ENCODE measurements around the gene TNP2.

Gene TNP2

DNA sequence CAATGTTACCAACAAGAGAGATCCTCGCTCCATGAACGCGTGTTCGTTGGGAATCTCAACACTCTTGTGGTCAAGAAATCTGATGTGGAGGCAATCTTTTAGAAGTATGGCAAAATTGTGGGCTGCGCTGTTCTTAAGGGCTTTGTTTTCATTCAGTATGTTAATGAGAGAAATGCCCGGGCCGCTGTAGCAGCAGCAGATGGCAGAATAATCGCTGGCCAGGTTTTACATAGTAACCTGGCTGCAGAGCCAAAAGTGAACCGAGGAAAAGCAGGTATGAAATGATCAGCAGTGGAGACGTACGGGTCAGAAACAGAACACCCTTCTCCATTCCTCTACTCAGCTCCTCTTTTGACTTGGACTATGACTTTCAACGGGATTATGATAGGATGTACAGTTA, 26.5 kb downstream of the TNP2 start:
- TF ChIP-seq, protein P1, sequence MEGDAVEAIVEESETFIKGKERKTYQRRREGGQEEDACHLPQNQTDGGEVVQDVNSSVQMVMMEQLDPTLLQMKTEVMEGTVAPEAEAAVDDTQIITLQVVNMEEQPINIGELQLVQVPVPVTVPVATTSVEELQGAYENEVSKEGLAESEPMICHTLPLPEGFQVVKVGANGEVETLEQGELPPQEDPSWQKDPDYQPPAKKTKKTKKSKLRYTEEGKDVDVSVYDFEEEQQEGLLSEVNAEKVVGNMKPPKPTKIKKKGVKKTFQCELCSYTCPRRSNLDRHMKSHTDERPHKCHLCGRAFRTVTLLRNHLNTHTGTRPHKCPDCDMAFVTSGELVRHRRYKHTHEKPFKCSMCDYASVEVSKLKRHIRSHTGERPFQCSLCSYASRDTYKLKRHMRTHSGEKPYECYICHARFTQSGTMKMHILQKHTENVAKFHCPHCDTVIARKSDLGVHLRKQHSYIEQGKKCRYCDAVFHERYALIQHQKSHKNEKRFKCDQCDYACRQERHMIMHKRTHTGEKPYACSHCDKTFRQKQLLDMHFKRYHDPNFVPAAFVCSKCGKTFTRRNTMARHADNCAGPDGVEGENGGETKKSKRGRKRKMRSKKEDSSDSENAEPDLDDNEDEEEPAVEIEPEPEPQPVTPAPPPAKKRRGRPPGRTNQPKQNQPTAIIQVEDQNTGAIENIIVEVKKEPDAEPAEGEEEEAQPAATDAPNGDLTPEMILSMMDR (conservative IDR thresholded peaks at IDR 0.05; ENCODE audit: low read depth, low read length), result no peak
- DNase-seq (ENCODE audit: low read depth), result no peak
- no peak overlapping the region for H3K4me3 ChIP-seq (ENCODE audit: low read depth, low read length)

DNA sequence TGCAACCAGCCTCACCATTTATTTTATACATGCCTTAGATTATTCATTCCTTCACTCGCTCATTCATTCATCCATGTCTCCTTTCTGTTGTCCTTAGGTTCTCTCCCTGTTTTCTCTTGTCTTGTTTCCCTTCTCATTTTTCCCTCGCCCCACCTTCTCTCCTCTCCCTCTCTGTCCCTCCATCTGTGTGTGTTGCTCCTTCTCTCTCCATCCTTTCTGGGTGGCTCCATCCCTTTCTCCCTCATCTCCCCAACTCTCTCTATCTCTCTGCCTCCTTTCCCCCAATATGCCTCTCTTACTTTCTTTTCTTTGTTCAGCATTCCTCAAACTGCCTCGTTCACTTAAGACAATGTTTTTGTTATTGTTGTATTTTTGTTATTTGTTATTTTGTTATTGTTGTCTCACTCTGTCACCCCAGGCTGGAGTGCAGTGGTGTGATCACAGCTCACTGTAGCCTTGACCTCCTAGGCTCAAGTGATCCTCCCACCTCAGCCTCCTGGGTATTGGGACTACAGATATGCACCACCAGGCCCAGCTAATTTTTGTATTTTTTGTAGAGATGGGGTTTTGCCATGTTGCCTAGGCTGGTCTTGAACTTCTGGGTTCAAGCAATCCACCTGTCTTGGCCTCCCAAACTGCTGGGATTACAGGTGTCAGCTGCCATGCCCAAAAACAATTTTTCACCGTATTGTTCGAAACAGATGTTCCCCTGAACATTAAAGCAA, 27.5 kb downstream of the TNP2 start:
- TF ChIP-seq, protein P1 (conservative IDR thresholded peaks at IDR 0.05; ENCODE audit: low read depth, low read length), result no peak
- DNase-seq (ENCODE audit: low read depth), result no peak
- no peak overlapping the region for H3K4me3 ChIP-seq (ENCODE audit: low read depth, low read length)

DNA sequence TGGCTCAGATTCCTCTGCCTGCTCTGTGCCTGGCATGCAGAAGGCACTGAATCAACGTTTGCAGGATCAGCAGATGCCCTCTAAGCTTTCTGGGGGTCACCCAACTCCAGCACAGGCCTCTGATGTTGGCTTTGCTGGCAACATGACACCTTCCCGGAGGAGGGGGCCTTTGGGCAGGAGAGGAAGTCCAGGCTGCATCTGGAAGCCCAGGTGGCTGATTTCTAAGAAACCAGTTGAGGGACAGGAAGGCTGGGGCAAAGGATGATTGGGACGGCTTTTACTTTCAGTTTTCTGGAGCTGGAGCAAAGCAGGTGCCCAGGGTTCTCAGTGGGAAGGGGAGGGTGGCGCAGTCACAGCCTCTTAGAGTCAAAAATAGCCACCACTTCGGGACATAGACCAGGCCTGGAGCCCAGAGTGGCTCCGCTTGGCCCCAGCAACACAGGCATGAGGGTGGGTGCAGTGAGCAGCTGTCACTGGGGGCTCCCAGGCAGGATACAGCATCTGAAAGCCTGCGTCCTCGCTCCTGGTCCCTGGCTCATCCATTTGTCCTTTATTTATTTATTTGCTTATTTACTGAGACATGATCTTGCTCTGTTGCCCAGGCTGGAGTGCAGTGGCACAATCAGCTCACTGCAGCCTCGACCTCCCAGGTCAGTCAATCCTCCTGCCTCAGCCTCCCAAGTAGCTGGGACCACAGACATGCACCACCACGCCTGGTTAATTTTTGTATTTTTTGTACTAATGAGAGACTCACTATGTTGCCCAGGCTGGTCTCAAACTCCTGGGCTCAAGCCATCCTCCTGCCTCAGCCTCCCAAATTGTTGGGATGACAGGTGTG, 28.3 kb downstream of the TNP2 start:
- TF ChIP-seq, protein P1 (conservative IDR thresholded peaks at IDR 0.05; ENCODE audit: low read depth, low read length), result no peak
- no peak for DNase-seq (ENCODE audit: low read depth)
- no peak overlapping the region for H3K4me3 ChIP-seq (ENCODE audit: low read depth, low read length)

DNA sequence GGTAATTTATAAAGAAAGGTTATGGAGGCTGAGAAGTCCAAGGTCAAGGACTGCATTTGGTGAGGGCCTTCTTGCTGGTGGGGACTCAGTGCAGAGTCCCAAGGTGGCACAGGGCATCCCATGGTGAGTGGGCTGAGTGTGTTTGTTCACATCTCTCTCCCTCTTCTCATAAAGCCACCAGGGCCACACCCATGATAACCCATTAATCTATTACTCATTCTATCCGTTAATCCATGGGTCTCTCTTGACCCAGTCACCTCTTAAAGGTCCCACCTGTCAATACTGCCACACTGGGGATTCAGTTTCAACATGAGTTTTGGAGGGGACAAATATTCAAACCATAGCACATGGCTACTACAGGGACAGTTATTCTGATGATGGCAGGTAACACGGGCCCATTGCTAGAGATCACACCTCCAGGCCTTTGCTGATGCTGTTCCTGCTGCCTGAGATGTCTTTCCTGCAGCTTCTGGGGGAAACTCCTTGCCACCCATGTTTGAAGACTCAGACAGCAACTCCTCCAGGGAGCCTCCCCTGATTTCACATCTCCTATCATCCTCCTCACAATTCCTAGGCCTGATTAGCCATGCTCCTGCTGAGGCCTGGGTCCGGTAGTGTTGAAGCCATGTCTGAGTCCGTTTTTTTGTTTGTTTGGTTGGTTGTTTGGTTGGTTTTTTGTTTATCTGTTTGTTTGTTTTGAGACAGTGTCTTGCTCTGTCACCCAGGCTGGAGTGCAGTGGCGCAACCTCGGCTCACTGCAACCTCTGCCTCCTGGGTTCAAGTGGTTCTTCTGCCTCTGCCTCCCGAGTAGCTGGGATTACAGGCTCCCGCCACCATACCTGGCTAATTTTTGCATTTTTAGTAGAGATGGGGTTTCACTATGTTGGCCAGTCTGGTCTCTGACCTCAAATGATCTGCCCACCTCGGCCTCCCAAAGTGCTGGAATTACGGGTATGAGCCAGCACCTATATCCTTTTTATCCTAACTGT, 29.2 kb downstream of the TNP2 start:
- TF ChIP-seq, protein P1 (conservative IDR thresholded peaks at IDR 0.05; ENCODE audit: low read depth, low read length), result no peak
- DNase-seq (ENCODE audit: low read depth), result no peak
- no peak overlapping the region for H3K4me3 ChIP-seq (ENCODE audit: low read depth, low read length)

DNA sequence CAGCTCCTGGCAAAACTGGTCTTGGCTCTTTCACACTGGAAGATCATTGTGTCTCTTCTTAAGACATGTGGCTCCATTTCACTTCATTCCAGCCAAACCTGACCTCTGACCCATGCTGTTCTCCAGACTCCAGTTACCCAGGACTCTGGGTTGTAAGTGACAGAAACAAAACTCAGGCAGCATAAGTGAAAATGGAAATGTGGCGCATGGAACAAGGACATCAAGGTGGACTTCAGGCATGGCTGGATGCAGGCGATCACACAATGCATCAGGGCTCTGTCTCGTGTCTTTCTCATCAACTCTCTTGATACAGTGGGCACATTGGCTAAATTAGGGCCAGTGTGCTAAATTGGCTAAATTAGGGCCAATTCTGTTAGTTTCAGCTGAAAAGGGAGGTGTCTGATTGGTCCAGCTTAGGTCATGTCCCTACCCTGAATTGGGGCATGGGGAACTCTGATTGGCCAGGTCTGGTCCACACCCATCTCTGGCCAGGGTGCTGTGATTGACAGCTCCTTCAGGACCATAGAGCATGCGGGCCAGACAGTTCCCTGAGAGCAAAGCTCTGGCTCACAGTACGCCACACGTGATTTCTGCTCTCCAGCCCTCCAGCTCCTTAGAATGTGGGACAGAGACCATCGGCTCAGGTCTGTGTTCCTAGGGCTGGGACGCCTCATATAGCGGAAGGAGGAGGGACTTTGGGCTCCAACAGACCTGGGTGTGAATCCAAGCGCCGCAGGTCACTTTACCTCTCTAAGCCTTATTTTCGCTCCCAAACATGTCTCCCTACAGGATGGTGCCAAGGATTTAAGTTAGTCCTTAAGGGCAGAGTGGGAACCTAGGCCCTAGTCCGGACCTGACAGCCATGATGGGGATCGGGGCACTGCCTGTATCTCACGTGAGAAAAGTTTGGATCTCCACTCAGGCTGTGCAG, 30.6 kb downstream of the TNP2 start:
- TF ChIP-seq, protein P1 (conservative IDR thresholded peaks at IDR 0.05; ENCODE audit: low read depth, low read length), result no peak
- no peak overlapping the region for H3K4me3 ChIP-seq (ENCODE audit: low read depth, low read length)
- DNase-seq (ENCODE audit: low read depth), result no peak

All from choroid plexus epithelial cell (primary cell).